ENCODE measurements around the gene CPAMD8. TPM values are rescaled to one million over a fixed set of nuclear protein-coding genes. Genes with fewer than 3 reads are reported as not detected.
A peak's percentile ranks its signal among the peaks of the same experiment; 100 is the strongest.

The CPAMD8 gene
- total RNA-seq, 1 experiment from 2014 or later = 1.3 TPM

DNA sequence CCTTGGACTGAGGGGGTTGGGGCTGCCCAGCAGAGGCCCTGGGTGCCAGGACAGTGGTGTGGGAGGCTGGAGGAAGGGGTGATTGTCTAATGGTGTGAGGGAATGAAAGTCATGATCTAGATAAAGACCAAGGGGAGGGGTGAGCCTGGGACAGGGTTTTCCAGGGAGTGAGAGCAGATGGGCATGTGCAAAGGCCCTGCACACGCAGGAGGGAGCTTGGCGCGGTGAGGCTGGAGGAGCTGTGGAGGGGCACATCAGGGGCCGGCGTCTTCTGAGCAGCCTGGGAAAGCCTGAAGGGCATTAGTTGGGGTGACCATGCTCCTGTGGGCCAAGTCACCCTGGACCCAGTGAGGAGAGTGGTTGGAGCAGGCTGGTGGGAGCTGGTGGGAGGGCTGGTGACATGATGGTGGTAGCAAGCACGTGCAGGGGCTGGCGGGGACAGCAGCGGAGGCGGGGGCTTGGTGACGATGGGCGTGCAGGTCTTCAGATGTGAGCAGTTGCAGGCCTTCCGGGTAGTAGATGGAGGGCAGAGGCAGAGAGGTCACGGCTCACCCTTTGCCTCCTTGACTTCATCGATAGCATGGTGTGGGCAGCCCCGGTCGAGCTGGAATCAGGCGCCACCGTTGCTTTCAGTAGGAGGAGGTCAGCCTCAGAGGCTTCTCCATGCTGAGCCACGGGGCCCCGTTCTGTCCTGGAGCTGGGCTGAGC lies 158.0 kb downstream of the CPAMD8 start:
- intact Hi-C loops (cut with micrococcal nuclease) = no loop called here
- H3K9me3 Mint-ChIP-seq (ENCODE audit: unreplicated experiment) = no peaks in the 10 kb centered on the region
- H3K4me1 Mint-ChIP-seq (ENCODE audit: insufficient read depth, unreplicated experiment) = no peaks in the 10 kb centered on the region
- no TSS peak for BruUV-seq (replicated peaks)
- no peak overlapping the region for H3K27ac Mint-ChIP-seq (ENCODE audit: low read depth, unreplicated experiment)
- TF ChIP-seq, protein P1, sequence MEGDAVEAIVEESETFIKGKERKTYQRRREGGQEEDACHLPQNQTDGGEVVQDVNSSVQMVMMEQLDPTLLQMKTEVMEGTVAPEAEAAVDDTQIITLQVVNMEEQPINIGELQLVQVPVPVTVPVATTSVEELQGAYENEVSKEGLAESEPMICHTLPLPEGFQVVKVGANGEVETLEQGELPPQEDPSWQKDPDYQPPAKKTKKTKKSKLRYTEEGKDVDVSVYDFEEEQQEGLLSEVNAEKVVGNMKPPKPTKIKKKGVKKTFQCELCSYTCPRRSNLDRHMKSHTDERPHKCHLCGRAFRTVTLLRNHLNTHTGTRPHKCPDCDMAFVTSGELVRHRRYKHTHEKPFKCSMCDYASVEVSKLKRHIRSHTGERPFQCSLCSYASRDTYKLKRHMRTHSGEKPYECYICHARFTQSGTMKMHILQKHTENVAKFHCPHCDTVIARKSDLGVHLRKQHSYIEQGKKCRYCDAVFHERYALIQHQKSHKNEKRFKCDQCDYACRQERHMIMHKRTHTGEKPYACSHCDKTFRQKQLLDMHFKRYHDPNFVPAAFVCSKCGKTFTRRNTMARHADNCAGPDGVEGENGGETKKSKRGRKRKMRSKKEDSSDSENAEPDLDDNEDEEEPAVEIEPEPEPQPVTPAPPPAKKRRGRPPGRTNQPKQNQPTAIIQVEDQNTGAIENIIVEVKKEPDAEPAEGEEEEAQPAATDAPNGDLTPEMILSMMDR (IDR thresholded peaks at IDR 0.05; ENCODE audit: unreplicated experiment) = no peak
- H3K27me3 Mint-ChIP-seq (ENCODE audit: insufficient read depth, unreplicated experiment) = no peaks in the 10 kb centered on the region
- H3K4me3 Mint-ChIP-seq (ENCODE audit: unreplicated experiment) = no peak overlapping the region
- POLR2A ChIA-PET = no interaction called here
- no peak for DNase-seq (ENCODE audit: unreplicated experiment)
- H3K36me3 Mint-ChIP-seq (ENCODE audit: insufficient read depth, unreplicated experiment) = peaks cover 71% of the 10 kb centered on the region
- CTCF ChIA-PET = interaction anchor here (0.7 kb wide), 1 partner anchor 20 kb away, joined by 4 read pairs; no protein-coding TSS in a partner anchor

GRCh38 chr19:16867211-16867610 lies 159.4 kb downstream of the CPAMD8 start:
- ChIA-PET POLR2A (no interaction called here), CTCF (interaction anchor here (0.7 kb wide), 1 partner anchor 416 kb away, joined by 4 read pairs; no protein-coding TSS in a partner anchor)
- TF ChIP-seq, protein P1 (IDR thresholded peaks at IDR 0.05; ENCODE audit: unreplicated experiment) = no peak
- Mint-ChIP-seq H3K4me1 (ENCODE audit: insufficient read depth, unreplicated experiment) (no peaks in the 10 kb centered on the region), H3K4me3 (ENCODE audit: unreplicated experiment) (no peak overlapping the region), H3K27ac (ENCODE audit: low read depth, unreplicated experiment) (no peak overlapping the region), H3K9me3 (ENCODE audit: unreplicated experiment) (no peaks in the 10 kb centered on the region), H3K36me3 (ENCODE audit: insufficient read depth, unreplicated experiment) (peaks cover 74% of the 10 kb centered on the region), H3K27me3 (ENCODE audit: insufficient read depth, unreplicated experiment) (no peaks in the 10 kb centered on the region)
- peak; percentile 53 for DNase-seq (ENCODE audit: unreplicated experiment)
- BruUV-seq (replicated peaks) = no TSS peak
- intact Hi-C loops (cut with micrococcal nuclease) = no loop called here

DNA sequence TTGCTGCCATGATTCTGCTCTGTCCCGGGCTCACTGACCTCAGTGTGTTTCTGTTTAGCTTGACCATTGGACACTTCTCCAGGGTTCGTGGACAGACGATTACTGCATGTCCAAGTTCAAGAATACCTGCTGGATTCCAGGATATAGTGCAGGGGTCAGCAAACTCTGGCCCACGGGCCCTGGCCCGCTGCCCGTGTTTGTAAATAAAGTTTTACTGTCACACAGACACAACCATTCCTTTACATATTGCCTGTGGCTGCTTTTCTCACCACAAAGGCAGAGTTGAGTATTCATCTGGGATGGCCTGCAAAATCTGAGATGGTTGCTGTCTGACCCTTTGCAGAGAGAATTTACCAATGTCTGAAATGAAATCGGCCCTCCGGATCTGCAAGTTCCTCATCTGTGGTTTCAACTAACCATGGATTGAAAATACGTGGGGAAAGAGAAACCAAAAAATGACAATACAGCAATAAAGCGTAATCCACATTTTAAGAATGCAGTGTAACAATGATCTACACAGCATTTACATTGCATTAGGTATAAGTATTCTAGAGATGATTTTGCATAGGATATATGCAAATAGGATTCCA lies 163.7 kb downstream of the CPAMD8 start:
- peaks cover 64% of the 10 kb centered on the region for H3K36me3 Mint-ChIP-seq (ENCODE audit: insufficient read depth, unreplicated experiment)
- H3K9me3 Mint-ChIP-seq (ENCODE audit: unreplicated experiment) = no peaks in the 10 kb centered on the region
- no peak overlapping the region for H3K4me3 Mint-ChIP-seq (ENCODE audit: unreplicated experiment)

DNA sequence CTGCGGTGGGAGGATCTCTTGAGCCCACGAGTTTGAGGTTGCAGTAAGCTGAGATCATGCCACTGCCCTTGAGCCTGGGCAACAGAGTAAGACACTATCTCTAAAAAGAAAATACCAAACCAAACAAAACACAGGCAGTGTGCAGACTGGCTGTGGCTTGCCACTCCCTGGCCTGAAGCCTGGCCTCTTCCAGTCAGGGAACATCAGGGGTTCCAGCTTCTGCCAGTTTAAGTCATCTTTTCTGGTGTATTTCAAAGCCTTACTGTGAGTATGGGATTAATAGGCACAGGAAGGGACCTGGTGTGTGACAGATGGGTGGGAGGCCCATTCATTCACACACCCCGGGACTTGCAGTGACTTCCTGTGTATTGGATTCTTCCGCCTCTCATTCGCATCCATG lies 164.8 kb downstream of the CPAMD8 start:
- TF ChIP-seq, protein P1 (IDR thresholded peaks at IDR 0.05; ENCODE audit: unreplicated experiment) = no peak
- H3K4me1 Mint-ChIP-seq (ENCODE audit: insufficient read depth, unreplicated experiment) = no peaks in the 10 kb centered on the region
- no peak for DNase-seq (ENCODE audit: unreplicated experiment)
- ChIA-PET CTCF (no interaction called here), POLR2A (interaction anchor here (0.7 kb wide), 1 partner anchor 43 kb away, joined by 3 read pairs; no protein-coding TSS in a partner anchor)
- intact Hi-C loops (cut with micrococcal nuclease) = no loop called here
- H3K27ac Mint-ChIP-seq (ENCODE audit: low read depth, unreplicated experiment) = no peak overlapping the region
- no peak overlapping the region for H3K4me3 Mint-ChIP-seq (ENCODE audit: unreplicated experiment)
- H3K9me3 Mint-ChIP-seq (ENCODE audit: unreplicated experiment) = no peaks in the 10 kb centered on the region
- H3K27me3 Mint-ChIP-seq (ENCODE audit: insufficient read depth, unreplicated experiment) = no peaks in the 10 kb centered on the region
- peaks cover 65% of the 10 kb centered on the region for H3K36me3 Mint-ChIP-seq (ENCODE audit: insufficient read depth, unreplicated experiment)
- no TSS peak for BruUV-seq (replicated peaks)

More for the DNA sequence above, 163.7 kb downstream of the CPAMD8 start:
- CTCF ChIA-PET = interaction anchor here (0.6 kb wide), 1 partner anchor 957 kb away, joined by 3 read pairs; no protein-coding TSS in a partner anchor
- POLR2A ChIA-PET = interaction anchor here (1.4 kb wide), 1 partner anchor 11 kb away, joined by 4 read pairs; no protein-coding TSS in a partner anchor
- no peaks in the 10 kb centered on the region for H3K27me3 Mint-ChIP-seq (ENCODE audit: insufficient read depth, unreplicated experiment)
- TF ChIP-seq, protein P1 (IDR thresholded peaks at IDR 0.05; ENCODE audit: unreplicated experiment) = no peak
- intact Hi-C loops (cut with micrococcal nuclease) = no loop called here
- no peak for DNase-seq (ENCODE audit: unreplicated experiment)
- H3K27ac Mint-ChIP-seq (ENCODE audit: low read depth, unreplicated experiment) = no peak overlapping the region
- TSS peak; percentile 49 for BruUV-seq (replicated peaks)
- no peaks in the 10 kb centered on the region for H3K4me1 Mint-ChIP-seq (ENCODE audit: insufficient read depth, unreplicated experiment)
